ENCODE data around the gene RUNDC1. TPM values are rescaled to one million over a fixed set of nuclear protein-coding genes. Genes with fewer than 3 reads are reported as not detected.
"Not testable (repeated sequence)": the region's sequence is repeated elsewhere in the genome, so short reads cannot be mapped to it uniquely, and the experiment has no call there.

The RUNDC1 gene
- total RNA-seq, 4 donors from 2014 or later = 13.9 to 18.9 (median 16.2) TPM

DNA sequence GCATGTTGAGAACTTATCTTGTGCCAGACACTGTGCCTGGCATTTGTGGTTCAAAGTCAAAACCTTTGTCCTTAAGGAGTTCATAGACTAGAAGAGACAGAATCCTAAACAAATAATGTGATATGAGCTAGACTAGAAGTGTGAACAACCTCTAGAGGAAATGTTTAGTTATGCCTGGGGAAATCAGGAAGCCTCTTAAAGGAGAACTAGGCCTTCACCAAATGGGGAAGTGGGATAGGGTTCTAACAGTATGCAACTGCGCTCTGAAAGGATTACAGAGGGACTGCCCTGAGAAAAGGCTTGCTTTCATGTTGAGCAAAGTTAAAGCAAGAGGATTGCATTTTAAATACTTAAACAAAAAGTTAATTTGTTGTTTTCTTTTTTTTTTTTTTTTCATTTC, 4.9 kb downstream of the RUNDC1 start:
- Histone ChIP-seq H3K27ac (no peak overlapping the region), H3K9me3 (no peaks in the 10 kb centered on the region), H3K36me3 (peaks cover 50% of the 10 kb centered on the region), H3K27me3 (no peaks in the 10 kb centered on the region), H3K4me1 (peaks cover 18% of the 10 kb centered on the region), H3K4me3 (no peak overlapping the region)
- DNase-seq (ENCODE audit: low spot score in 2 of 2) = no peak
- TF ChIP-seq EP300 (IDR thresholded peaks at IDR 0.05) (no peak), POLR2A (IDR thresholded peaks at IDR 0.05) (no peak), CTCF (IDR thresholded peaks at IDR 0.05) (no peak), POLR2AphosphoS5 (IDR thresholded peaks at IDR 0.05) (no peak)
- WGBS = 75% methylated on average over 1 of the region's 1 CpG

- TF ChIP-seq POLR2AphosphoS5 (IDR thresholded peaks at IDR 0.05) (no peak), EP300 (IDR thresholded peaks at IDR 0.05) (no peak), POLR2A (IDR thresholded peaks at IDR 0.05) (no peak), CTCF (IDR thresholded peaks at IDR 0.05) (no peak)
- Histone ChIP-seq H3K4me3 (no peak overlapping the region), H3K4me1 (peaks cover 3% of the 10 kb centered on the region), H3K36me3 (peaks cover 87% of the 10 kb centered on the region), H3K9me3 (no peaks in the 10 kb centered on the region), H3K27me3 (no peaks in the 10 kb centered on the region), H3K27ac (no peak overlapping the region)
- WGBS = 93% methylated on average over 5 of the region's 5 CpGs
- DNase-seq (ENCODE audit: low spot score in 2 of 2) = no peak
These were observed 8.8 kb downstream of the RUNDC1 start for GRCh38 chr17:42989141-42989540.

DNA sequence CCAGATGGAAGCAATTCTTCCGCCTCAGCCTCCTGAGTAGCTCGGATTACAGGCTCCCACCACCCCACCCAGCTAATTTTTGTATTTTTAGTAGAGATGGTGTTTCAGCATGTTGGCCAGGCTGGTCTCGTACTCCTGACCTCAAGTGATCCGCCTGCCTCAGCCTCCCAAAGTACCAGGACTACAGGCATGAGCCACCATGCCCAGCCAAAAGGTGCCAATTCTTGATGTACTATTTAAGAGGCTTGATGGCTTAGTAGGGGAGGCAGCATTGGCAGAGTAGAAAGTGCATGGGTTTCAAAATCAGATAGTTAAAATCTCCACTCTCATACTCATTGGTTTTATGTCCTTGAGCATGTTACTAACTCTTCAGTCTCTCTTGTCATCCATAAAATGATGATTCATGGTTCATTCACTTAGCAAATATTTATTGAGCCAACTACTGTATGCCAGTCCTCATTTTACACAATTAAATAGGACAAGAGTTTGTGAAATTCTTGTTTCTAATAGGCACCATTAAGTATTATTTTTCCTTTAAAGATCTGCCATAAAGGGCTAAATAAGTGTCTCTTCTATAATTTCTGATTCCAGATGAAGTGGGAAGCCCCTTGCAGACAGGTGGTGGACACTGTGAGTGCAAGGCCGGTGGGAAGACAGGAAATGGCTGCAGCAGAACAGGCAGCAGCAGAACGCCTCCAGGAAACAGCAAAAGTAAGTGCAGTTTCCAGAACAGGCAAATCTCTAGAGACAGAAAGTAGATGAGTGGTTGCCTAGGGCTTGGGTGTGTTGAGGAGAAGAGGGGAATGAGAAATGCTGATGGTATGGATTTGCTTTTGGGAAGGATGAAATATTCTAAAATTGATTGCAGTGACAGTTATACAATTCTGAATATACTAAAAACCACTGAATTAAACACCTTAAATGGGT, 9.6 kb downstream of the RUNDC1 start:
- no peak for DNase-seq (ENCODE audit: low spot score in 2 of 2)

GRCh38 chr17:42991471-42991870, 11.1 kb downstream of the RUNDC1 start:
- DNase-seq (ENCODE audit: low spot score in 2 of 2) = no peak
- Histone ChIP-seq H3K9me3 (no peaks in the 10 kb centered on the region), H3K27ac (no peak overlapping the region), H3K36me3 (peaks cover 74% of the 10 kb centered on the region), H3K4me3 (no peak overlapping the region), H3K27me3 (no peaks in the 10 kb centered on the region), H3K4me1 (no peaks in the 10 kb centered on the region)
- TF ChIP-seq EP300 (IDR thresholded peaks at IDR 0.05) (no peak), POLR2A (IDR thresholded peaks at IDR 0.05) (no peak), POLR2AphosphoS5 (IDR thresholded peaks at IDR 0.05) (no peak), CTCF (IDR thresholded peaks at IDR 0.05) (no peak)
- WGBS = 83% methylated on average over 1 of the region's 6 CpGs

More for the DNA sequence above, 9.6 kb downstream of the RUNDC1 start:
- TF ChIP-seq CTCF (IDR thresholded peaks at IDR 0.05) (no peak), EP300 (IDR thresholded peaks at IDR 0.05) (no peak), POLR2AphosphoS5 (IDR thresholded peaks at IDR 0.05) (no peak), POLR2A (IDR thresholded peaks at IDR 0.05) (no peak)
- Histone ChIP-seq H3K4me1 (no peaks in the 10 kb centered on the region), H3K9me3 (no peaks in the 10 kb centered on the region), H3K27ac (no peak overlapping the region), H3K27me3 (no peaks in the 10 kb centered on the region), H3K36me3 (peaks cover 86% of the 10 kb centered on the region), H3K4me3 (no peak overlapping the region)
- WGBS = 86% methylated on average over 6 of the region's 6 CpGs

DNA sequence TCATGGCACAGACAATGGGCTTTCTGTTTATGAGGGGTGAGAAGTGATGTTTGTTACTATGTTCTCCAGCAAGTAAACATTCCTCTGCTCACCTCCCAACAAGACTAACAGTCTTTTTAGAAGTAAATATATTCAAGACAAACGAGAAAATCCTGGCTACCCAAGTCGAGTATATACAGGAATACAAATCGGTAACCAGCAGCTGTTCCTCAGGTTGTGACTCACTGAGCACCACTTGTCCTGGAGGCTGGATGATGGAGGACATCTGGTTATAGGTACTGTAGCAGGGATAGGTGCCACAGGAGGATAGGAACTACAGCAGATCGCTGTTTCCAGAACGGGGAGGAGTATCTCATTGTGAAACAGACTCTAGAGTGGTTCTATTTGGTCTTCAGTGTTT, 12.5 kb downstream of the RUNDC1 start:
- H3K9me3 ChIP-seq = no peaks in the 10 kb centered on the region
- peaks cover 60% of the 10 kb centered on the region for H3K36me3 ChIP-seq
- peaks cover 7% of the 10 kb centered on the region for H3K4me1 ChIP-seq
- H3K27ac ChIP-seq = no peak overlapping the region
- no peak overlapping the region for H3K4me3 ChIP-seq
- H3K27me3 ChIP-seq = no peaks in the 10 kb centered on the region
- no peak for DNase-seq (ENCODE audit: low spot score in 2 of 2)
- 83% methylated on average over 5 of the region's 5 CpGs for WGBS
- TF ChIP-seq POLR2A (IDR thresholded peaks at IDR 0.05) (no peak), EP300 (IDR thresholded peaks at IDR 0.05) (no peak), CTCF (IDR thresholded peaks at IDR 0.05) (no peak), POLR2AphosphoS5 (IDR thresholded peaks at IDR 0.05) (no peak)

GRCh38 chr17:42993913-42994312, 13.5 kb downstream of the RUNDC1 start:
- H3K9me3 ChIP-seq; H3K4me1 ChIP-seq; H3K27me3 ChIP-seq; DNase-seq (ENCODE audit: low spot score in 2 of 2); H3K4me3 ChIP-seq; H3K27ac ChIP-seq: not testable (repeated sequence)
- H3K36me3 ChIP-seq = peaks cover 50% of the 10 kb centered on the region
- 84% methylated on average over 10 of the region's 10 CpGs for WGBS
